Lower lobe of right lung (tissue), 2 donors: ENCODE data around the gene TBXAS1. TPM values are rescaled to one million over a fixed set of nuclear protein-coding genes. Genes with fewer than 3 reads are reported as not detected.

ENCODE experiments used
- ATAC-seq, 2 donors: fragments of 200-7000 bp; cut with Tn5 transposase; one replicate each; pipeline ENCODE4 v1.9.1; 2020 to 2022; ENCODE audit warnings: mild to moderate bottlenecking in 2 of 2, moderate library complexity in 2 of 2
- DNase-seq: peaks from one replicate; pipeline ENCODE4 v3.0.0-alpha.2; 2020
- H3K27ac ChIP-seq: fragments of 200-600 bp; one replicate; pipeline ENCODE4 v1.8.0; 2022
- H3K27me3 ChIP-seq: fragments of 200-600 bp; one replicate; pipeline ENCODE4 v1.8.0; 2022; ENCODE audit warnings: low read depth
- H3K36me3 ChIP-seq: fragments of 200-600 bp; one replicate; pipeline ENCODE4 v1.8.0; 2022; ENCODE audit warnings: mild to moderate bottlenecking
- H3K4me1 ChIP-seq: fragments of 200-600 bp; one replicate; pipeline ENCODE4 v1.8.0; 2022
- H3K4me3 ChIP-seq: fragments of 200-600 bp; one replicate; pipeline ENCODE4 v1.8.0; 2022; ENCODE audit warnings: mild to moderate bottlenecking
- H3K9me3 ChIP-seq: fragments of 200-600 bp; one replicate; pipeline ENCODE4 v1.8.0; 2022
- CTCF ChIP-seq: fragments of 200-600 bp; IDR thresholded peaks from one replicate; pipeline ENCODE4 v1.8.0; 2022; ENCODE audit warnings: antibody characterized with exemption, mild to moderate bottlenecking
- intact Hi-C: fragments of 100-400 bp; cut with DNase I; formaldehyde crosslinking; loops from one replicate; pipeline ENCODE4 v1.11.0; 2022
- total RNA-seq: library from RNA; stranded (reverse); fragmentation: NEBNext Ultra II Directional; extraction: Animal tissue kit (Norgen Biotek cat#: 25700); gene quantifications from one replicate; pipeline ENCODE4 v1.2.1, GENCODE V29; 2021
- donor health status: DM: no; HTN: yes; CAD: no; lungs with severe emphysema.

The TBXAS1 gene
- total RNA-seq, 1 donor from 2014 or later, result 92.6 TPM

DNA sequence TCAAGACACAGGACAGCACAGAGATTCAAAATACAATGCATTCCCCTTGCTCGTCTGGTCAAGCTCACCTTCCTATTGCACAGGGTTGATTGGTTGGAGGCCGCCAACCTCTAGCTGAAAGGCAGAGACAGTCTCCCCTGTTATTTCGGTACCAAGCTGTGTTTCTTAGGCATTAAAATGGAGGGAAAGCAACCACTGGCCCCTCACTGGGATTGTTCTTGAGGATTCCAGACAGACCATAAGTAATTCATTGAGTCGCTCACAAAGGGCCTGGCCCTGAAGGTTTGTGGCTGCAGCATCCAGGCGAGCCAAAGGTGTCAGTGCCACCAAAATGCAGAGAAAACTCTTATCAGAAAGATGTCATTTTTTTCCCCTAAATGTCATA, 152.4 kb downstream of the TBXAS1 start:
- DNase-seq (no peak), ATAC-seq (no peak)
- no peak for TF ChIP-seq CTCF
- Histone ChIP-seq H3K4me1 (no peaks in the 10 kb centered on the region), H3K27ac (no peak overlapping the region), H3K36me3 (no peaks in the 10 kb centered on the region), H3K4me3 (no peak overlapping the region), H3K27me3 (no peaks in the 10 kb centered on the region), H3K9me3 (no peaks in the 10 kb centered on the region)
- intact Hi-C loops, result no loop called here

GRCh38 chr7:139982927-139983920, 154.2 kb downstream of the TBXAS1 start:
- H3K9me3 ChIP-seq, result no peaks in the 10 kb centered on the region
- DNase-seq (no peak), ATAC-seq (no peak)
- intact Hi-C loops, result no loop called here
- no peak overlapping the region for H3K27ac ChIP-seq
- H3K4me3 ChIP-seq, result no peak overlapping the region
- no peak for TF ChIP-seq CTCF
- H3K4me1 ChIP-seq, result no peaks in the 10 kb centered on the region
- H3K36me3 ChIP-seq, result peaks cover 3% of the 10 kb centered on the region
- H3K27me3 ChIP-seq, result no peaks in the 10 kb centered on the region

DNA sequence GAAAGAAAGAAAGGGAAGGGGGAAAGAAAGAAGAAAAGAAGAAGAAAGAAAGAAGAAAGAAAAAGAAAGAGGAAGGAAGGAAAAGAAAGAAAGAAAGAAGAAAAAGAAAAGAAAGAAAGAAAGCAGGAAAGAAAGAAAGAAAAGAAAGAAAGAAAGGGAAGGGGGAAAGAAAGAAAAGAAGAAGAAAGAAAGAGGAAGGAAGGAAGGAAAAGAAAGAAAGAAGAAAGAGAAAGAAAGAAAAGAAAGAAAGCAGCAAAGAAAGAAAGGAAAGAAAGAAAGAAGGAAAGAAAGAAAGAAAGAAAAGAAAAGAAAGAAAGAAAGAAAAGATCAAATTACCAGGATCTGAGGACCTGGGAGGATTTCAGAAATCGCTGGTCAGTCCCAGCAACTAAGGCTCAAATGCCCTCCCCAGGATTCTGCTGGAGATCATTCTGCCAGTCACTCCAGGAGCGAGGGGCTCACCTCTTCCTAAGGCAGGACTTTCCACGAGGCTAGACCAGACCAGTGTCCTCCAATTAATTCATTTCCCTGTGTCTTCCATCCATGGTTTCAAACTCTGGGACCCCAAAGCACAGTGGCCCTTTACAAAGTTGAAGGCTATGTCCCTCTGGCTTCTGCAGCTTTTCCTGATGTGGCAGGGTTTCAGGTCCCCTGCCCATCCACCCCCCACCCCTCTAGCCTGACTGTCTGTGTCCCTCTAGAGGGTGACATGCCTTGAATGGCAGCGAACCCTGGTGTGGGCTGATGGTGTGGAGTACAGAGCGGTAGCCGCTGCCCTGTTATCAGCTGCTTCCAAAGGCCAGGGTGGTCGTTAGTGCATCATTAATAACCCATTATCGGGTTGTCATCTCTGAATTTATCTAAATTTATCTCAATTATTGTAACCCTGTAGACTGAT, 155.8 kb downstream of the TBXAS1 start:
- no peaks in the 10 kb centered on the region for H3K4me1 ChIP-seq
- no peak for TF ChIP-seq CTCF
- no peak for ATAC-seq
- no peak for DNase-seq
- H3K27me3 ChIP-seq, result no peaks in the 10 kb centered on the region
- no peak overlapping the region for H3K4me3 ChIP-seq
- intact Hi-C loops, result no loop called here
- no peaks in the 10 kb centered on the region for H3K9me3 ChIP-seq
- no peak overlapping the region for H3K27ac ChIP-seq
- H3K36me3 ChIP-seq, result peaks cover 3% of the 10 kb centered on the region

GRCh38 chr7:139985811-139986210, 156.7 kb downstream of the TBXAS1 start:
- no peaks in the 10 kb centered on the region for H3K4me1 ChIP-seq
- intact Hi-C loops, result no loop called here
- no peak for DNase-seq
- ATAC-seq, result no peak
- no peaks in the 10 kb centered on the region for H3K27me3 ChIP-seq
- H3K36me3 ChIP-seq, result peaks cover 3% of the 10 kb centered on the region
- H3K4me3 ChIP-seq, result no peak overlapping the region
- H3K27ac ChIP-seq, result no peak overlapping the region
- no peaks in the 10 kb centered on the region for H3K9me3 ChIP-seq
- no peak for TF ChIP-seq CTCF

GRCh38 chr7:139987691-139988516, 158.8 kb downstream of the TBXAS1 start:
- intact Hi-C loops, result no loop called here
- H3K27me3 ChIP-seq, result no peaks in the 10 kb centered on the region
- no peak overlapping the region for H3K4me3 ChIP-seq
- H3K27ac ChIP-seq, result no peak overlapping the region
- no peaks in the 10 kb centered on the region for H3K9me3 ChIP-seq
- TF ChIP-seq CTCF, result no peak
- no peaks in the 10 kb centered on the region for H3K4me1 ChIP-seq
- DNase-seq (no peak), ATAC-seq (no peak)
- H3K36me3 ChIP-seq, result peaks cover 3% of the 10 kb centered on the region
